ENCODE data around the gene CA10.

GRCh38 chr17:52024300-52024870 is 134.1 kb downstream of the CA10 start:
- TF ChIP-seq, protein P1, sequence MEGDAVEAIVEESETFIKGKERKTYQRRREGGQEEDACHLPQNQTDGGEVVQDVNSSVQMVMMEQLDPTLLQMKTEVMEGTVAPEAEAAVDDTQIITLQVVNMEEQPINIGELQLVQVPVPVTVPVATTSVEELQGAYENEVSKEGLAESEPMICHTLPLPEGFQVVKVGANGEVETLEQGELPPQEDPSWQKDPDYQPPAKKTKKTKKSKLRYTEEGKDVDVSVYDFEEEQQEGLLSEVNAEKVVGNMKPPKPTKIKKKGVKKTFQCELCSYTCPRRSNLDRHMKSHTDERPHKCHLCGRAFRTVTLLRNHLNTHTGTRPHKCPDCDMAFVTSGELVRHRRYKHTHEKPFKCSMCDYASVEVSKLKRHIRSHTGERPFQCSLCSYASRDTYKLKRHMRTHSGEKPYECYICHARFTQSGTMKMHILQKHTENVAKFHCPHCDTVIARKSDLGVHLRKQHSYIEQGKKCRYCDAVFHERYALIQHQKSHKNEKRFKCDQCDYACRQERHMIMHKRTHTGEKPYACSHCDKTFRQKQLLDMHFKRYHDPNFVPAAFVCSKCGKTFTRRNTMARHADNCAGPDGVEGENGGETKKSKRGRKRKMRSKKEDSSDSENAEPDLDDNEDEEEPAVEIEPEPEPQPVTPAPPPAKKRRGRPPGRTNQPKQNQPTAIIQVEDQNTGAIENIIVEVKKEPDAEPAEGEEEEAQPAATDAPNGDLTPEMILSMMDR (IDR thresholded peaks at IDR 0.05), result no peak
- TF ChIP-seq POLR2A (IDR thresholded peaks at IDR 0.05), result no peak
